ENCODE measurements around the gene NOS1.

The NOS1 gene

GRCh38 chr12:117298191-117298590 lies 63.2 kb downstream of the NOS1 start:
- Histone ChIP-seq H3K27ac (no peak overlapping the region), H3K4me3 (ENCODE audit: low read depth, low read length) (no peak overlapping the region), H3K9me3 (ENCODE audit: severe bottlenecking) (no peaks in the 10 kb centered on the region), H3K36me3 (no peaks in the 10 kb centered on the region), H3K27me3 (ENCODE audit: insufficient read depth, low read depth, severe bottlenecking) (no peaks in the 10 kb centered on the region)
- DNase-seq = no peak
- TF ChIP-seq, protein P1, sequence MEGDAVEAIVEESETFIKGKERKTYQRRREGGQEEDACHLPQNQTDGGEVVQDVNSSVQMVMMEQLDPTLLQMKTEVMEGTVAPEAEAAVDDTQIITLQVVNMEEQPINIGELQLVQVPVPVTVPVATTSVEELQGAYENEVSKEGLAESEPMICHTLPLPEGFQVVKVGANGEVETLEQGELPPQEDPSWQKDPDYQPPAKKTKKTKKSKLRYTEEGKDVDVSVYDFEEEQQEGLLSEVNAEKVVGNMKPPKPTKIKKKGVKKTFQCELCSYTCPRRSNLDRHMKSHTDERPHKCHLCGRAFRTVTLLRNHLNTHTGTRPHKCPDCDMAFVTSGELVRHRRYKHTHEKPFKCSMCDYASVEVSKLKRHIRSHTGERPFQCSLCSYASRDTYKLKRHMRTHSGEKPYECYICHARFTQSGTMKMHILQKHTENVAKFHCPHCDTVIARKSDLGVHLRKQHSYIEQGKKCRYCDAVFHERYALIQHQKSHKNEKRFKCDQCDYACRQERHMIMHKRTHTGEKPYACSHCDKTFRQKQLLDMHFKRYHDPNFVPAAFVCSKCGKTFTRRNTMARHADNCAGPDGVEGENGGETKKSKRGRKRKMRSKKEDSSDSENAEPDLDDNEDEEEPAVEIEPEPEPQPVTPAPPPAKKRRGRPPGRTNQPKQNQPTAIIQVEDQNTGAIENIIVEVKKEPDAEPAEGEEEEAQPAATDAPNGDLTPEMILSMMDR (IDR thresholded peaks at IDR 0.05; ENCODE audit: low read depth, low read length) = no peak

DNA sequence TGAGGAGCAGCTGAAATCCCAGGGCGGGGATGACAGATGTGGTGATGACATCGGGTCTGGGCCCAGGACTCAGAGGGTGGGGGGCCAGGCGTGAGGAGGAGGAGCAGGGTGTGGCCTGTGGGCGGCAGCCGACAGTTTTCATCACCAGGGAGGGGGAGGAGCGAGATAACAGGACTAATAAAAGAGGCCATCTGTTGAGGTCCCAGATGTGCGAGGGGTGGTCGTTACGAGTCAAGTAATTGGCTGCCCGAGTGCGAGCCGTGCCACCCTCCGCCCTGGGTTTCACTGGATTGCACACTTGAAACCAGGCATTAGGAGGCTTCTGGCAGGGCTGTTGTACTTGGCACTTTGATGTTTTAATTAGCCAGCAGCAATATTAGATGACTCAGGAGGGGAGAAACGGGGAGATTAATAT lies 67.2 kb downstream of the NOS1 start:
- Histone ChIP-seq H3K9me3 (ENCODE audit: severe bottlenecking) (peaks cover under 1% of the 10 kb centered on the region), H3K27ac (no peak overlapping the region), H3K36me3 (no peaks in the 10 kb centered on the region), H3K4me3 (ENCODE audit: low read depth, low read length) (no peak overlapping the region), H3K27me3 (ENCODE audit: insufficient read depth, low read depth, severe bottlenecking) (no peaks in the 10 kb centered on the region)
- no peak for DNase-seq
- TF ChIP-seq, protein P1 (IDR thresholded peaks at IDR 0.05; ENCODE audit: low read depth, low read length) = no peak

- peaks cover 5% of the 10 kb centered on the region for H3K9me3 ChIP-seq (ENCODE audit: severe bottlenecking)
- TF ChIP-seq, protein P1 (IDR thresholded peaks at IDR 0.05; ENCODE audit: low read depth, low read length) = no peak
- H3K4me3 ChIP-seq (ENCODE audit: low read depth, low read length) = no peak overlapping the region
- no peaks in the 10 kb centered on the region for H3K27me3 ChIP-seq (ENCODE audit: insufficient read depth, low read depth, severe bottlenecking)
- no peaks in the 10 kb centered on the region for H3K36me3 ChIP-seq
- no peak for DNase-seq
- H3K27ac ChIP-seq = no peak overlapping the region
Measured at GRCh38 chr12:117293510-117293909, 67.9 kb downstream of the NOS1 start.

DNA sequence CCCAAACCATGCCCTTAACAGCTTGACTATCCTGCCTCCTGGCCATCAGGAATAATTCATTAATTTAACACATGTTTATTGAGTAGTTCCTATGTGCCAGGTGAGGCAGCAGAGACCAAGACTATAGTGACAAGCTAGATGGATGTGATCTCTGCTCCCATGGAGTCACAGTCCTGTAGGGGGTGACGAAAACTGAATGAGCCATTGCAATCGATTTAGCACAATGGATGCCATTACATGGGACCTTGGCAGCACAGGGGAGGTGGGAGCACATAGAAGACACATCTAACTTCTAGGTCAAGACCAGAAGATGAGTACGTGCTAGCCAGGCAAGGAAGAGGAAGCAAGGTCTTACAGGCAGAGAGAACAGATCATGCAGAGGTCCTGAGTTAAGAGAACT lies 68.7 kb downstream of the NOS1 start:
- no peak for DNase-seq
- TF ChIP-seq, protein P1 (IDR thresholded peaks at IDR 0.05; ENCODE audit: low read depth, low read length) = no peak

DNA sequence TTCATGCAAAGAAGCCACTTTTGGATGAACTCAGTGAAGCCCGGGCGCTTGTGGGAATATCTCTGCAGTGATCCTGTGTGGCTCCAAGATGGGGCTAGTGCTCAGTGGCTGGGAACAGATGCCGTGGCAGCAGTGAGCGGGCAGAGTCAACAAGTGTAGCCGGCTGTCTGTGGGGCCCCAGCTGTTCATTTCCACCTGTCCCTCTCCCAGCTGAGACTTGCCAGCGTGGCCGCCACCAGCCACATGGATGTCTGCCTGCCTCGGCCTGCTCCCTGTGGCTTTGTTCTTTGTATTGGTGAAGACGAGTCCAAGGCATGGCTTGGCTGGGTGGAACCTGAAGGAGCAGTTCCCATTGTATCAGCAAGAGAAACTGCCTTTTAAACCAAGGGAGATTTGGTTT lies 77.3 kb downstream of the NOS1 start:
- TF ChIP-seq, protein P1 (IDR thresholded peaks at IDR 0.05; ENCODE audit: low read depth, low read length) = peak; percentile 34; the same call in 1 of the 2 replicates
- Histone ChIP-seq H3K27ac (no peak overlapping the region), H3K36me3 (no peaks in the 10 kb centered on the region), H3K27me3 (ENCODE audit: insufficient read depth, low read depth, severe bottlenecking) (no peaks in the 10 kb centered on the region), H3K9me3 (ENCODE audit: severe bottlenecking) (peaks cover 4% of the 10 kb centered on the region), H3K4me3 (ENCODE audit: low read depth, low read length) (no peak overlapping the region)
- DNase-seq = peak; percentile 48

More for the DNA sequence above, 68.7 kb downstream of the NOS1 start:
- H3K27me3 ChIP-seq (ENCODE audit: insufficient read depth, low read depth, severe bottlenecking) = no peaks in the 10 kb centered on the region
- H3K4me3 ChIP-seq (ENCODE audit: low read depth, low read length) = no peak overlapping the region
- H3K9me3 ChIP-seq (ENCODE audit: severe bottlenecking) = peaks cover 5% of the 10 kb centered on the region
- no peak overlapping the region for H3K27ac ChIP-seq
- H3K36me3 ChIP-seq = no peaks in the 10 kb centered on the region

DNA sequence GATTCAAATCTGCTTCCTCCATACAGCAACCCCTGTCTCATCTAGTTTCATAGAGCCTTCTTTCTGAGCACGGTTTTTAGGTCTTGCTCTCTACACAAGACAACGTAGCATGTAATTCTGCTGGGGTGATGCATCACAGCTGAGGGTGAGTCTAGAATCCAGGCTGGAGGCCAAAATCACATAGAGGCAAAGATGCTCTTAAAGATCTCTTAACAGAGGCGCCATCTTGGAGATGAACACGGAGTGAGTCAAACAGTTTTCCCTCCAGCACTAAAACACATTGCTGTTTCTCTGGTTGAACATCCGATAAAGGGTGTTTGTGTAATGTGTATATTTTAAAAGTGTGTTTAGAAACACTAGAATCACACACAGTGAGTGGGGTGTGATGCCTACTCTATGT lies 78.9 kb downstream of the NOS1 start:
- Histone ChIP-seq H3K27me3 (ENCODE audit: insufficient read depth, low read depth, severe bottlenecking) (no peaks in the 10 kb centered on the region), H3K36me3 (no peaks in the 10 kb centered on the region), H3K27ac (no peak overlapping the region), H3K9me3 (ENCODE audit: severe bottlenecking) (no peaks in the 10 kb centered on the region), H3K4me3 (ENCODE audit: low read depth, low read length) (no peak overlapping the region)
- DNase-seq = no peak
- TF ChIP-seq, protein P1 (IDR thresholded peaks at IDR 0.05; ENCODE audit: low read depth, low read length) = no peak
